ENCODE results near the gene RCCD1. TPM values are rescaled to one million over a fixed set of nuclear protein-coding genes. Genes with fewer than 3 reads are reported as not detected.
A peak's percentile ranks its signal among the peaks of the same experiment; 100 is the strongest.

The RCCD1 gene
- total RNA-seq, 1 donor from 2014 or later, result 11.5 TPM

DNA sequence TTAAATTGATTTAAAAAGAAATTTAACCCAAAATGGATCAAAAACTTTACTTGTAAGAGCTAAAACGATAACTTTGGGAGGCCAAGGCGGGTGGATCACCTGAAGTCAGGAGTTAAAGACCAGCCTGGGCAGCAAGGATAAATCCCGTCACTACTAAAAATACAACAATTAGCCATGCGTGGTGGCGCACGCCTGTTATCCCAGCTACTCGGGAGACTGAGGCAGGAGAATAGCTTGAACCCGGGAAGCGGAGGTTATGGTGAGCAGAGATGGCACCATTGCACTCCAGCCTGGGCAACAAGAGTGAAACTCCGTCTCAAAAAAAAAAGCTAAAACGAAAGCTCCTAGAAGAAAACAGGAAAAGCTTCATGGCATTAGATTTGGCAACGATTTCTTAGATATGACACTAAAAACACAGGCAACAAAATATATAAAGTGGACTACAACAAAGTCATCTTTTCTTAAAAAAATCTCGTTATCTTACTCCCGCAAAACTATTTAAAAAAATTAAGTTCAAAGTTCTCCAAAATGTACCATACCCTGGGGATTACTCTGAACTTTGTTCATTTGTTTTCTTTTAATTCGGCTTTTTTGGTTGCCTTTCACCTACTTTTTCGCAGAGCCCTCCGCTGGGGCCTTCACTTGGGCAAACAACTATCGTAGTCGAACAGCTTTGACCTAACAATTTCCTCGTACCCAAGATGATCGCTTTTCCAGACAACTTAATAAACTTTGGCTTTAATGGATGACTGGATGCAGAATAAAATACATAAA is 25.3 kb upstream of the RCCD1 start:
- TF ChIP-seq, protein P1, sequence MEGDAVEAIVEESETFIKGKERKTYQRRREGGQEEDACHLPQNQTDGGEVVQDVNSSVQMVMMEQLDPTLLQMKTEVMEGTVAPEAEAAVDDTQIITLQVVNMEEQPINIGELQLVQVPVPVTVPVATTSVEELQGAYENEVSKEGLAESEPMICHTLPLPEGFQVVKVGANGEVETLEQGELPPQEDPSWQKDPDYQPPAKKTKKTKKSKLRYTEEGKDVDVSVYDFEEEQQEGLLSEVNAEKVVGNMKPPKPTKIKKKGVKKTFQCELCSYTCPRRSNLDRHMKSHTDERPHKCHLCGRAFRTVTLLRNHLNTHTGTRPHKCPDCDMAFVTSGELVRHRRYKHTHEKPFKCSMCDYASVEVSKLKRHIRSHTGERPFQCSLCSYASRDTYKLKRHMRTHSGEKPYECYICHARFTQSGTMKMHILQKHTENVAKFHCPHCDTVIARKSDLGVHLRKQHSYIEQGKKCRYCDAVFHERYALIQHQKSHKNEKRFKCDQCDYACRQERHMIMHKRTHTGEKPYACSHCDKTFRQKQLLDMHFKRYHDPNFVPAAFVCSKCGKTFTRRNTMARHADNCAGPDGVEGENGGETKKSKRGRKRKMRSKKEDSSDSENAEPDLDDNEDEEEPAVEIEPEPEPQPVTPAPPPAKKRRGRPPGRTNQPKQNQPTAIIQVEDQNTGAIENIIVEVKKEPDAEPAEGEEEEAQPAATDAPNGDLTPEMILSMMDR (IDR thresholded peaks at IDR 0.05; ENCODE audit: partially characterized antibody, unreplicated experiment), result no peak
- Mint-ChIP-seq H3K9me3 (ENCODE audit: unreplicated experiment) (peaks cover 2% of the 10 kb centered on the region), H3K4me3 (ENCODE audit: unreplicated experiment) (no peak overlapping the region), H3K36me3 (ENCODE audit: unreplicated experiment) (no peaks in the 10 kb centered on the region), H3K27ac (ENCODE audit: unreplicated experiment) (no peak overlapping the region), H3K4me1 (ENCODE audit: low read depth, unreplicated experiment) (peaks cover 11% of the 10 kb centered on the region), H3K27me3 (ENCODE audit: unreplicated experiment) (peaks cover 6% of the 10 kb centered on the region)
- no peak for DNase-seq

DNA sequence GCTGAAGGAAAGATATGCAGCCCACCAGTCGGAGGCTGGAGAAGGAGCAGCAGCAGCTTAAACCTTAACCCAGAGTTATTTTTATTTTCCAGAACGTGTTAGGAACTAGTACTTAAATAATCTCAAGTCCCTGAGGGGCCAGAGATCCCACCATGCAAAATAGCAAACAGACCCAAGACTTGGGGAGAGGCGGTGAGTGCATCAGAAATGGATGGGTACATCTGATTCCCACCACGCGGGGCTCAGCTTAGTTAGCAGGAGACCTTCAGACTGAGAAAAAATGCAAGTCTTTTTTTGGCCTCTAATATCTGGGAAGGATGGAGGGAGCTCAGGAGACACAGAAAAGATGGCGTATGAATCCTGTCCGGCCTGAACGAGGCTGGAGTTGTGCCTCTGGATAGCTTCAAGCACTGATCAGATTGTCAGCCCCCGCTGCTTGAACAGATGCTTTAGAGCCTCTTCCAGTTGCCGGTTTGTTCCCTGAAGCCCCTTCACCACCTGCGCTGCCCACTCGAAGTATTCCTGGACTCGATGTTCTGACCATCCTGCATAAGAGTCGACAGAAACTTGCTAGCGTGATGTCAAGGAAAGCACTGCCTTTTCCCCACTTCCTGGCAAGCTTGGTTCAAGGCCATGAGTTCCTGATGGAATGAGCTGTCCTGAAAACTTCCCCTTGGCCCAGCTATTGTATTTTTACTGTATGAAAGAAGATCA is 23.7 kb upstream of the RCCD1 start:
- H3K27ac Mint-ChIP-seq (ENCODE audit: unreplicated experiment), result peak overlapping the region; percentile 80
- no peaks in the 10 kb centered on the region for H3K36me3 Mint-ChIP-seq (ENCODE audit: unreplicated experiment)
- peaks cover 2% of the 10 kb centered on the region for H3K9me3 Mint-ChIP-seq (ENCODE audit: unreplicated experiment)
- peaks cover 12% of the 10 kb centered on the region for H3K4me1 Mint-ChIP-seq (ENCODE audit: low read depth, unreplicated experiment)
- peak overlapping the region; percentile 91 for H3K4me3 Mint-ChIP-seq (ENCODE audit: unreplicated experiment)
- no peak for DNase-seq
- peaks cover 5% of the 10 kb centered on the region for H3K27me3 Mint-ChIP-seq (ENCODE audit: unreplicated experiment)
- TF ChIP-seq, protein P1 (IDR thresholded peaks at IDR 0.05; ENCODE audit: partially characterized antibody, unreplicated experiment), result no peak

DNA sequence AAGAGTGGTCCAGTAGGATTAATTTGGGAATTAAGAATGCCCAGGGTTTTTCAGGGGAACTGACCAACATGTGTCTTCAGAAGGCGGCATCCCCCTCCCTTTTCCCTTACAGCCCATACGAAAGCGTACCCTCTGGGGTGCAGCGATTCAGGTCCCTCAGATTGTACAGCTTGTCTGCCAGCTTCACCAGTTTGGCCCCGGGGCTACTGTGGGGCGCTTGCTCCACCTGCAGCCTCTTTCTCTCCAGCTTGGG is 23.2 kb upstream of the RCCD1 start:
- Mint-ChIP-seq H3K27ac (ENCODE audit: unreplicated experiment) (peak overlapping the region; percentile 80), H3K4me1 (ENCODE audit: low read depth, unreplicated experiment) (peaks cover 17% of the 10 kb centered on the region), H3K9me3 (ENCODE audit: unreplicated experiment) (peaks cover 2% of the 10 kb centered on the region), H3K4me3 (ENCODE audit: unreplicated experiment) (peak overlapping the region; percentile 91), H3K27me3 (ENCODE audit: unreplicated experiment) (peaks cover 8% of the 10 kb centered on the region), H3K36me3 (ENCODE audit: unreplicated experiment) (no peaks in the 10 kb centered on the region)
- DNase-seq, result no peak
- TF ChIP-seq, protein P1 (IDR thresholded peaks at IDR 0.05; ENCODE audit: partially characterized antibody, unreplicated experiment), result no peak

DNA sequence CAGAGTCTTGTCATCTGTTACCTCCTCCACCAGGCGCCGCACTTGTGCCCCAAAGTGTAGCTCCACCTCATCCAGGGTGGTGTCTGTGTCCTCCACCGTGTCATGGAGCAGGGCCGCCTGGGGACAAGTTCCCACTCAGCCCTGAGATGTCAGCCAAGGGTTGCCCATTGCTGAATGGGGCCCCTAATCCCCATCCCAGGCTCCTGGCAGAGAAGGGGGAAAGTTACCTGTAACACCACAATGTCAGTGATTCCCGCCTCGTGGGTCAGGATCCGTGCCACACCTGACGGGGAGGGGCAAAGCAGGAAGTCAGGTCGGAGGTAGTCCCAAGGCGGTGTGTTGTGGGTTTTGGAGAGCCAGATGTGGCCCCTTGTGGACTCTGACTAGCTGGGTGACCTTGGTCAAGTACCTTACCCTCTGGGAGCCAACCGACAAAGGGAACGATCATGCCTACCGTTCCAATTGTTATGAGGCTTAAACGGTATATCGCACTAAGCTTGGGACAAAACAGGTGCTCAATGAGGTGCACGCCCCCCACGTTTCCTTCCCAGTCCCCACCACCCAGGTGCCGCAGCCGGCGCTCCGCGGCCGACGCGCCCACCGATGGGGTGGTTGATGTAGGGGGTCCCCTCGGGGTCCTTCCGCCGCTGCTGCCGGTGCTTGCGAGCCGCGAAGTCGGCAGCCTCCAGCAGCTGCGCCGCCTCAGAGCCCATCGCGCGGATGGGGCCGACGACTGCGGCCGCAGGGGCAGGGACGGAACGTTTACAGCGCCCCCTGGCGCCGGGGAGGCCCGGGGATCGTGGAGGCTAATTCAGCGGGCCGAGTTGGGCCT is 22.6 kb upstream of the RCCD1 start, which contains the start of gene HDDC3:
HDDC3 (minus strand) TSS at position 722 of the 832 bp plus-strand sequence; CDS start at position 713, 9 bp downstream.
- no peaks in the 10 kb centered on the region for H3K36me3 Mint-ChIP-seq (ENCODE audit: unreplicated experiment)

More for the DNA sequence above, 22.6 kb upstream of the RCCD1 start, which contains the start of gene HDDC3:
- Mint-ChIP-seq H3K4me3 (ENCODE audit: unreplicated experiment) (peak within 1 kb of the TSS; percentile 91), H3K27ac (ENCODE audit: unreplicated experiment) (peak within 1 kb of the TSS; percentile 80), H3K27me3 (ENCODE audit: unreplicated experiment) (peaks cover 8% of the 10 kb centered on the region), H3K9me3 (ENCODE audit: unreplicated experiment) (peaks cover 2% of the 10 kb centered on the region), H3K4me1 (ENCODE audit: low read depth, unreplicated experiment) (peaks cover 18% of the 10 kb centered on the region)
- TF ChIP-seq, protein P1 (IDR thresholded peaks at IDR 0.05; ENCODE audit: partially characterized antibody, unreplicated experiment), result peak; percentile 93
- DNase-seq, result peak; percentile 95
